ENCODE data around the gene CCL28. TPM values are rescaled to one million over a fixed set of nuclear protein-coding genes. Genes with fewer than 3 reads are reported as not detected.
"Not testable (repeated sequence)": the region's sequence is repeated elsewhere in the genome, so short reads cannot be mapped to it uniquely, and the experiment has no call there.

CCL28 gene
- polyA plus RNA-seq, 2 of the 4 experiments (the other 2 are of a cell fraction) = 0.15 to 0.39 TPM

DNA sequence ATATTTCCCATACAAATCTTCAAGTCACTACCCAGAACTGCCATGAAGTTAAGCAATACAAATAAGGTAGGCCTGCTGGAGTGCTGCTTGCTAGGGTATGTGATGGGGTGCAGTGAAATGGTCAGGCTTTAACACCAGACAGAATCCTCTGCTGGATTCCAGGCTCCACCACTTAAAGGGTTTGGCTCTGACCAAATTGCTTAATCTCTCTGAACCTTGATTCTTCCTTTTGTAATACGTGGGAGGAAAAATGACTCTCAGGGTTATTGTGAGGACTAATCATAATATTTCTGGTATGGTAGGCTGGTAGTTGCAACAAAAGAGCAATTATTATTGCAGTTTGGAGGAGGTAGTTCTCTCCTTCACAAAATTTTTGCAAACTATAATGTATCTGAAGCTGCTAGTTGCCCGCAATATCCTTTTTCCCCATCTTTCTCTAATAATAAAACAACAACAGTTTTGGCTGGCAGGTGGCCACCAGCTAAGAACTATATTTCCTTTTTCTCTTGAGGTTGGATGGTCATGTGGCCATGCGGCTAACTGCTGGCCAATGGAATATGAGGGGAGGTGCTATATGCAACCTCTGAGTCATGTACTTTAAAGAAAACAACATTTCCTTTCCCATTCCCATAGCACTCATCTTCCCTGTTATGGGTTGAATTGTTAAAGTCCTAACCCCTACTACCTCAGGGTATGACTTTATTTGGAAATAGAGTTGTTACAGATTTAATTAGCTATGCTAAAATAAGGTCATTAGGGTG is 44.1 kb downstream of the CCL28 start:
- no peak for FAIRE-seq
- POLR2A ChIA-PET = no interaction called here
- Histone ChIP-seq H3K27ac (no peak overlapping the region), H3K4me2 (no peak overlapping the region), H3K4me1 (no peaks in the 10 kb centered on the region), H3K4me3 (no peak overlapping the region), H3K9me3 (no peaks in the 10 kb centered on the region)
- CTCF ChIA-PET = interaction anchor here (1.2 to 2.0 kb wide), 2 partner anchors 16 to 22 kb away, joined by 3 to 7 read pairs; no protein-coding TSS in a partner anchor
- TF ChIP-seq JUNB (IDR thresholded peaks at IDR 0.05) (no peak), KDM5A (IDR thresholded peaks at IDR 0.05) (no peak), ZC3H11A (IDR thresholded peaks at IDR 0.05) (no peak), HOXB5 (CRISPR knock-in tag; IDR thresholded peaks at IDR 0.05) (no peak)
- TF ChIP-seq, protein P1, sequence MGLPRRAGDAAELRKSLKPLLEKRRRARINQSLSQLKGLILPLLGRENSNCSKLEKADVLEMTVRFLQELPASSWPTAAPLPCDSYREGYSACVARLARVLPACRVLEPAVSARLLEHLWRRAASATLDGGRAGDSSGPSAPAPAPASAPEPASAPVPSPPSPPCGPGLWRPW (IDR thresholded peaks at IDR 0.05) = no peak
- TF ChIP-seq, protein P2, sequence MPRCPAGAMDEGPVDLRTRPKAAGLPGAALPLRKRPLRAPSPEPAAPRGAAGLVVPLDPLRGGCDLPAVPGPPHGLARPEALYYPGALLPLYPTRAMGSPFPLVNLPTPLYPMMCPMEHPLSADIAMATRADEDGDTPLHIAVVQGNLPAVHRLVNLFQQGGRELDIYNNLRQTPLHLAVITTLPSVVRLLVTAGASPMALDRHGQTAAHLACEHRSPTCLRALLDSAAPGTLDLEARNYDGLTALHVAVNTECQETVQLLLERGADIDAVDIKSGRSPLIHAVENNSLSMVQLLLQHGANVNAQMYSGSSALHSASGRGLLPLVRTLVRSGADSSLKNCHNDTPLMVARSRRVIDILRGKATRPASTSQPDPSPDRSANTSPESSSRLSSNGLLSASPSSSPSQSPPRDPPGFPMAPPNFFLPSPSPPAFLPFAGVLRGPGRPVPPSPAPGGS (IDR thresholded peaks at IDR 0.05) = no peak
- ATAC-seq = no peak
- no peak for DNase-seq (ENCODE audit: low read depth in 1 of 2, low spot score in 1 of 2)
- 87% methylated on average over 3 of the region's 3 CpGs for WGBS (ENCODE audit: missing lambda C conversion rate)

DNA sequence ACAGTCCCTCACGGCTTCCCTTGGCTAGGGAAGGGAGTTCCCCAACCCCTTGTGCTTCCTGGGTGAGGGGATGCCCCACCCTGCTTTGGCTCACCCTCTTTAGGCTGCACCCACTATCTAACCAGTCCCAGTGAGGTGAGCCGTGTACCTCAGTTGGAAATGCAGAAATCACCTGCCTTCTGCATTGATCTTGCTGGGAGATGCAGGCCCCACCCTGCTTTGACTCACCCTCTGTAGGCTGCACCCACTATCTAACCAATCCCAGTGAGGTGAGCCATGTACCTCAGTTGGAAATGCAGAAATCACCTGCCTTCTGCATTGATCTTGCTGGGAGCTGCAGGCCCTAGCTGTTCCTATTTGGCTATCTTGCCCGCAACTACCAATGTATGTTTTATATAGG is 44.7 kb downstream of the CCL28 start:
- no peaks in the 10 kb centered on the region for H3K9me3 ChIP-seq
- ChIA-PET CTCF (interaction anchor here (2.0 kb wide), 1 partner anchor 22 kb away, joined by 7 read pairs; no protein-coding TSS in a partner anchor), POLR2A (no interaction called here)
- no peak overlapping the region for H3K4me2 ChIP-seq
- H3K27ac ChIP-seq = no peak overlapping the region
- ATAC-seq = no peak
- no peak for FAIRE-seq
- TF ChIP-seq JUN (IDR thresholded peaks at IDR 0.05) = no peak
- TF ChIP-seq KDM1A (IDR thresholded peaks at IDR 0.05; ENCODE audit: low read depth) = no peak
- TF ChIP-seq HEYL (CRISPR knock-in tag; IDR thresholded peaks at IDR 0.05) = no peak
- TF ChIP-seq, protein P3, sequence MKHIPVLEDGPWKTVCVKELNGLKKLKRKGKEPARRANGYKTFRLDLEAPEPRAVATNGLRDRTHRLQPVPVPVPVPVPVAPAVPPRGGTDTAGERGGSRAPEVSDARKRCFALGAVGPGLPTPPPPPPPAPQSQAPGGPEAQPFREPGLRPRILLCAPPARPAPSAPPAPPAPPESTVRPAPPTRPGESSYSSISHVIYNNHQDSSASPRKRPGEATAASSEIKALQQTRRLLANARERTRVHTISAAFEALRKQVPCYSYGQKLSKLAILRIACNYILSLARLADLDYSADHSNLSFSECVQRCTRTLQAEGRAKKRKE (CRISPR knock-in tag; IDR thresholded peaks at IDR 0.05; ENCODE audit: low read depth) = no peak
- TF ChIP-seq, protein P1 (IDR thresholded peaks at IDR 0.05) = no peak
- TF ChIP-seq CHD2 (IDR thresholded peaks at IDR 0.05; ENCODE audit: low read length, partially characterized antibody) = no peak
- TF ChIP-seq SREBF2 (IDR thresholded peaks at IDR 0.05) = no peak
- TF ChIP-seq HDAC2 (IDR thresholded peaks at IDR 0.05) = no peak
- TF ChIP-seq GATA3 (IDR thresholded peaks at IDR 0.05; ENCODE audit: borderline replicate concordance) = no peak
- no peak for TF ChIP-seq NFE2L2 (conservative IDR thresholded peaks at IDR 0.05; ENCODE audit: low read length)
- no peak for TF ChIP-seq EHMT2 (IDR thresholded peaks at IDR 0.05; ENCODE audit: low read depth)
- TF ChIP-seq NPAS2 (CRISPR knock-in tag; IDR thresholded peaks at IDR 0.05; ENCODE audit: borderline replicate concordance) = no peak
- no peak for TF ChIP-seq ESRRA (IDR thresholded peaks at IDR 0.05; ENCODE audit: borderline replicate concordance, low read length)
- TF ChIP-seq PHF8 (IDR thresholded peaks at IDR 0.05; ENCODE audit: borderline replicate concordance, low read depth) = no peak
- no peak for TF ChIP-seq EP300 (IDR thresholded peaks at IDR 0.05)
- no peak for TF ChIP-seq HOXB13 (CRISPR knock-in tag; IDR thresholded peaks at IDR 0.05; ENCODE audit: low read depth)
- TF ChIP-seq BHLHE40 (IDR thresholded peaks at IDR 0.05; ENCODE audit: low read depth, low read length) = no peak
- DNase-seq (ENCODE audit: low read depth in 1 of 2, low spot score in 1 of 2) = no peak
- no peak overlapping the region for H3K4me3 ChIP-seq
- no peaks in the 10 kb centered on the region for H3K4me1 ChIP-seq
- 81% methylated on average over 3 of the region's 3 CpGs for WGBS (ENCODE audit: missing lambda C conversion rate)

DNA sequence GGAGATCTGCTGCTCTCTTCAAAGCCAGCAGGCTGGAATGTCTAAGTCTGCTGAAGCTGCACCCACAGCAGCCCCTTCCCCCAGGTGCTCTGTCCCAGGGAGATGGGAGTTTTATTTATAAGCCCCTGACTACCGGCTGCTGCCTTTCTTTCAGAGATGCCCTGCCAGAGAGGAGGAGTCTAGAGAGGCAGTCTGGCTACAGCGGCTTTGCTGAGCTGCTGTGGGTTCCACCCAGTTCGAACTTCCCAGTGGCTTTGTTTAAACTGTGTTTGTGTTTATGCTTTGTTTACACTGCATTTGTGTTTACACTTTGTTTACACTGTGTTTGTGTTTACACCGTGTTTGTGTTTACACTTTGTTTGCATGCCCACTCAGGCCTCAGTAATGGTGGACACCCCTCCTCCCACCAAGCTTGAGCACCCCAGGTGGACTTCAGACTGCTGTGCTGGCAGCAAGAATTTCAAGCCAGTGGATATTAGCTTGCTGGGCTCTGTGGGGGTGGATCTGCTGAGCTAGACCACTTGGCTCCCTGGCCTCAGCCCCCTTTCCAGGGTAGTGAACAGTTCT is 45.4 kb downstream of the CCL28 start:
- H3K4me2 ChIP-seq; H3K4me1 ChIP-seq; H3K4me3 ChIP-seq; H3K27ac ChIP-seq; DNase-seq (ENCODE audit: low read depth in 1 of 2, low spot score in 1 of 2); FAIRE-seq; ATAC-seq; H3K9me3 ChIP-seq; POLR2A ChIA-PET: not testable (repeated sequence)
- 26% methylated on average over 4 of the region's 4 CpGs for WGBS (ENCODE audit: missing lambda C conversion rate)
- CTCF ChIA-PET = interaction anchor here (2.0 kb wide), 1 partner anchor 23 kb away, joined by 7 read pairs; no protein-coding TSS in a partner anchor

DNA sequence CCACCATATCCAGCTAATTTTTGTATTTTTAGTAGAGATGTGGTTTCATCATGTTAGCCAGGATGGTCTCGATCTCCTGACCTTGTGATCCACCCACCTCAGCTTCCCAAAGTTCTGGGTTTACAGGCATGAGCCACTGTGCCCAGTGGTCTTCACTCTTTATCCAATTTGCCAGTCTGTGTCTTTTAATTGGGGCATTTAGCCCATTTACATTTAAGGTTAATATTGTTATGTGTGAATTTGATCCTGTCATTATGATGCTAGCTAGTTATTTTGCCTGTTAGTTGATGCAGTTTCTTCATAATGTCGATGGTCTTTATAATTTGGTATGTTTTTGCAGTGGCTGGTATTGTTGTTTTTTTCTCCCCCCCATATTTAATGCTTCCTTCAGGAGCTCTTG is 47.0 kb downstream of the CCL28 start:
- H3K4me1 ChIP-seq; H3K9me3 ChIP-seq; ATAC-seq; H3K4me3 ChIP-seq; FAIRE-seq; H3K4me2 ChIP-seq; DNase-seq (ENCODE audit: low read depth in 1 of 2, low spot score in 1 of 2); H3K27ac ChIP-seq; POLR2A ChIA-PET: not testable (repeated sequence)
- 6% methylated on average over 2 of the region's 2 CpGs for WGBS (ENCODE audit: missing lambda C conversion rate)
- CTCF ChIA-PET = interaction anchor here (1.1 kb wide), 1 partner anchor 9 kb away, joined by 3 read pairs; no protein-coding TSS in a partner anchor
